HCT116 (cell line): ENCODE measurements around the gene KRTAP4-1. TPM values are rescaled to one million over a fixed set of nuclear protein-coding genes. Genes with fewer than 3 reads are reported as not detected.

Experiments
- ATAC-seq: fragments of 200-7000 bp; cut with Tn5 transposase; 2 replicates; pipeline ENCODE4 v1.9.1; 2020; ENCODE audit warnings: mild to moderate bottlenecking, moderate library complexity
- BruUV-seq: library from RNA; stranded (reverse); fragments of 400-500 nt; replicated peaks from 2 replicates; lab custom pipeline; 2021; lab: Mats Ljungman, UMichigan
- CTCF ChIA-PET: fragments of 300-600 bp; sonication (Branson Sonifier 250); formaldehyde crosslinking; loops from one replicate; lab custom pipeline; 2021; ENCODE audit warnings: antibody characterized with exemption; lab: Charles Lee
- POLR2A ChIA-PET: fragments of 300-600, 350-600 bp; sonication (Branson Sonifier 250); formaldehyde crosslinking; loops from one replicate; lab custom pipeline; 2021; ENCODE audit warnings: antibody characterized with exemption; lab: Charles Lee
- RAD21 ChIA-PET, 2 experiments: fragments of 300-600 bp; sonication (Branson Sonifier 250); formaldehyde crosslinking; loops; one replicate each; lab custom pipeline; 2023; ENCODE audit warnings: low total read pairs in 2 of 2; ENCODE audit not compliant: uncharacterized antibody in 2 of 2, unreplicated experiment in 2 of 2, low non-redundant PET in 1 of 2; lab: Charles Lee
- DNase-seq: peaks from one replicate; pipeline ENCODE4 v3.0.0-alpha.2; 2010; ENCODE audit warnings: low read depth, low spot score
- H2AFZ ChIP-seq: fragments of 200-600 bp; shearing (Covaris generic), sonication (generic); 2 replicates; pipeline ENCODE4 v1.6.1; 2017; ENCODE audit warnings: low read depth, mixed run types, mixed read lengths, antibody characterized with exemption, low read length; ENCODE audit not compliant: poor library complexity, severe bottlenecking
- H3K27ac ChIP-seq: 2 replicates; pipeline ENCODE4 v1.5.1; 2012; ENCODE audit warnings: low read depth, low read length
- H3K27me3 ChIP-seq: fragments of 200-600 bp; sonication (generic); 2 replicates; pipeline ENCODE4 v1.6.1; 2016; ENCODE audit warnings: mixed run types, low read length, mixed read lengths; ENCODE audit not compliant: insufficient read depth
- H3K36me3 ChIP-seq, 2 experiments: fragments of 200-500 bp in 1 of 2; fragments of 200-600 bp in 1 of 2; sonication (Bioruptor generic) in 1 of 2; sonication (generic) in 1 of 2; 2 replicates each; pipeline versions ENCODE4 v1.5.1 to v1.6.1; 2014 to 2016; ENCODE audit warnings: low read length in 2 of 2, inconsistent platforms in 1 of 2, mixed read lengths in 1 of 2, mixed run types in 1 of 2; ENCODE audit not compliant: insufficient read depth in 2 of 2, control insufficient read depth in 1 of 2
- H3K4me1 ChIP-seq, 2 experiments: fragments of 200-600 bp in 1 of 2; sonication (generic) in 1 of 2; 2 replicates each; pipeline versions ENCODE4 v1.5.1 to v1.6.1; 2012 to 2017; ENCODE audit warnings: low read length in 2 of 2, inconsistent platforms in 1 of 2, mild to moderate bottlenecking in 1 of 2, mixed read lengths in 1 of 2, mixed run types in 1 of 2, moderate library complexity in 1 of 2; ENCODE audit not compliant: insufficient read depth in 2 of 2, control insufficient read depth in 1 of 2
- H3K4me2 ChIP-seq: fragments of 200-600 bp; sonication (generic); 2 replicates; pipeline ENCODE4 v1.6.1; 2017; ENCODE audit warnings: mixed run types, low read length, mixed read lengths
- H3K4me3 ChIP-seq, 2 experiments: fragments of 200-600 bp in 1 of 2; sonication (generic) in 1 of 2; replicated peaks in 1 of 2; 2 replicates each; pipeline ENCODE4 v1.5.1; 2011 to 2016; ENCODE audit warnings: low read length in 2 of 2, control low read depth in 1 of 2, low read depth in 1 of 2, mild to moderate bottlenecking in 1 of 2, mixed read lengths in 1 of 2, mixed run types in 1 of 2
- H3K79me2 ChIP-seq: fragments of 200-600 bp; sonication (generic); 2 replicates; pipeline ENCODE4 v1.6.1; 2017; ENCODE audit warnings: mild to moderate bottlenecking, mixed run types, low read length, moderate library complexity, mixed read lengths; ENCODE audit not compliant: insufficient read depth
- H3K9ac ChIP-seq: fragments of 200-600 bp; sonication (generic); 2 replicates; pipeline ENCODE4 v1.6.1; 2016; ENCODE audit warnings: low read length, mixed read lengths
- H3K9me2 ChIP-seq: fragments of 200-600 bp; sonication (generic), shearing (Covaris generic); 2 replicates; pipeline ENCODE4 v1.6.1; 2017; ENCODE audit warnings: mixed run types, mild to moderate bottlenecking, moderate library complexity; ENCODE audit not compliant: insufficient read depth
- H3K9me3 ChIP-seq, 2 experiments: fragments of 200-500 bp in 1 of 2; fragments of 200-600 bp in 1 of 2; sonication (Bioruptor generic) in 1 of 2; sonication (generic) in 1 of 2; 2 replicates each; pipeline ENCODE4 v1.6.1; 2014 to 2017; ENCODE audit warnings: low read length in 2 of 2, mixed read lengths in 2 of 2, inconsistent platforms in 1 of 2, low read depth in 1 of 2, mild to moderate bottlenecking in 1 of 2, mixed run types in 1 of 2, moderate library complexity in 1 of 2; ENCODE audit not compliant: control insufficient read depth in 1 of 2, insufficient read depth in 1 of 2
- H4K20me1 ChIP-seq: fragments of 200-600 bp; sonication (generic), shearing (Covaris generic); 2 replicates; pipeline ENCODE4 v1.6.1; 2017; ENCODE audit warnings: mixed run types, mild to moderate bottlenecking, moderate library complexity; ENCODE audit not compliant: insufficient read depth
- EGR1 ChIP-seq: IDR thresholded peaks from 2 replicates; pipeline ENCODE4 v1.6.1; 2012; ENCODE audit warnings: low read depth
- EZH2phosphoT487 ChIP-seq: fragments of 200-600 bp; IDR thresholded peaks from 2 replicates; pipeline ENCODE4 v1.6.1; 2018; ENCODE audit warnings: antibody characterized with exemption, borderline replicate concordance
- JUND ChIP-seq: IDR thresholded peaks from 2 replicates; pipeline ENCODE4 v1.6.1; 2012
- POLR2A ChIP-seq: IDR thresholded peaks from 2 replicates; pipeline ENCODE4 v1.7.0; 2011; ENCODE audit warnings: borderline replicate concordance; ENCODE audit not compliant: insufficient read depth, insufficient read length; ENCODE audit errors: extremely low read depth
- POLR2AphosphoS5 ChIP-seq: IDR thresholded peaks from 2 replicates; pipeline ENCODE4 v1.6.1; 2011; ENCODE audit warnings: mild to moderate bottlenecking, low read depth, low read length, moderate library complexity
- RAD21 ChIP-seq: IDR thresholded peaks from 2 replicates; pipeline ENCODE4 v1.6.1; 2012; ENCODE audit warnings: low read depth, mild to moderate bottlenecking
- SP1 ChIP-seq: IDR thresholded peaks from 2 replicates; pipeline ENCODE4 v1.6.1; 2012; ENCODE audit warnings: low read depth
- SRF ChIP-seq: IDR thresholded peaks from 2 replicates; pipeline ENCODE4 v1.6.1; 2012; ENCODE audit warnings: low read depth
- ZFX ChIP-seq: fragments of 450-650 bp; IDR thresholded peaks from 2 replicates; pipeline ENCODE4 v1.6.1; 2017
- intact Hi-C: fragments of 100-400 bp; cut with micrococcal nuclease; formaldehyde crosslinking; loops from 2 replicates; pipeline ENCODE4 v1.10.0; 2022
- total RNA-seq: library from RNA; stranded (reverse); gene quantifications from one replicate; pipeline ENCODE4 v1.2.1, GENCODE V29; 2021; ENCODE audit not compliant: unreplicated experiment
- TF ChIP-seq, protein P1 (sequence below): IDR thresholded peaks from 2 replicates; pipeline ENCODE4 v1.6.1; 2011; ENCODE audit warnings: mild to moderate bottlenecking, low read length, moderate library complexity; ENCODE audit not compliant: insufficient replicate concordance; ENCODE audit errors: extremely low read depth
- TF ChIP-seq, protein P2 (sequence below): IDR thresholded peaks from 2 replicates; pipeline ENCODE4 v1.6.1; 2012

Gene KRTAP4-1
- total RNA-seq, 1 experiment from 2014 or later = not detected

DNA sequence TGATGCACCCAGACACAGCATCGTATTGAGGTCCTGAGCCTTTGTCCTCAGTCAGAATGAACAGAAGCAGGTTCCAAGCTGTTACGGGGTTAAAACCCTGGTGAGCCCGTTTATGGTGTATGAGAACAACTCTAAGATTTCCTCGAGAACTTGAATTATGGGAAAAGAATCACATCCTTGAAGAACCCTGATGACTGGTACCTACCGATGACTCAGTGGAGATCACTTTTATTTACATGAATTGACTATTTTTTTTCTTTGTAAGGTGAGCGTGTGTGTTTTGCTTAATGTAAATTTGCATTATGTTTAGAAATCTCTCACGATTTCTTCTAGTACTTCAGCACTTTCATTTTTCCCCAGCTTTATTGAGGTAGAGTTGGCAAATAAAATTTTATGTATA is 20.9 kb downstream of the KRTAP4-1 start:
- Histone ChIP-seq H3K4me3 (no peak overlapping the region), H3K4me2 (no peak overlapping the region), H3K27ac (no peak overlapping the region), H2AFZ (no peak overlapping the region), H3K4me1 (no peaks in the 10 kb centered on the region), H3K36me3 (no peaks in the 10 kb centered on the region), H4K20me1 (no peaks in the 10 kb centered on the region), H3K79me2 (no peaks in the 10 kb centered on the region), H3K9me3 (no peaks in the 10 kb centered on the region; a peak in 1 of 4 replicates), H3K9me2 (no peaks in the 10 kb centered on the region)
- intact Hi-C loops = no loop called here
- ATAC-seq = no peak
- no peak for DNase-seq
- CTCF ChIA-PET = no interaction called here
- RAD21 ChIA-PET = no interaction called here
- TF ChIP-seq, protein P1, sequence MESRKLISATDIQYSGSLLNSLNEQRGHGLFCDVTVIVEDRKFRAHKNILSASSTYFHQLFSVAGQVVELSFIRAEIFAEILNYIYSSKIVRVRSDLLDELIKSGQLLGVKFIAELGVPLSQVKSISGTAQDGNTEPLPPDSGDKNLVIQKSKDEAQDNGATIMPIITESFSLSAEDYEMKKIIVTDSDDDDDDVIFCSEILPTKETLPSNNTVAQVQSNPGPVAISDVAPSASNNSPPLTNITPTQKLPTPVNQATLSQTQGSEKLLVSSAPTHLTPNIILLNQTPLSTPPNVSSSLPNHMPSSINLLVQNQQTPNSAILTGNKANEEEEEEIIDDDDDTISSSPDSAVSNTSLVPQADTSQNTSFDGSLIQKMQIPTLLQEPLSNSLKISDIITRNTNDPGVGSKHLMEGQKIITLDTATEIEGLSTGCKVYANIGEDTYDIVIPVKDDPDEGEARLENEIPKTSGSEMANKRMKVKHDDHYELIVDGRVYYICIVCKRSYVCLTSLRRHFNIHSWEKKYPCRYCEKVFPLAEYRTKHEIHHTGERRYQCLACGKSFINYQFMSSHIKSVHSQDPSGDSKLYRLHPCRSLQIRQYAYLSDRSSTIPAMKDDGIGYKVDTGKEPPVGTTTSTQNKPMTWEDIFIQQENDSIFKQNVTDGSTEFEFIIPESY = no peak
- no peak for TF ChIP-seq ZFX
- TF ChIP-seq EZH2phosphoT487 = no peak
- TF ChIP-seq EGR1 = no peak
- TF ChIP-seq, protein P2, sequence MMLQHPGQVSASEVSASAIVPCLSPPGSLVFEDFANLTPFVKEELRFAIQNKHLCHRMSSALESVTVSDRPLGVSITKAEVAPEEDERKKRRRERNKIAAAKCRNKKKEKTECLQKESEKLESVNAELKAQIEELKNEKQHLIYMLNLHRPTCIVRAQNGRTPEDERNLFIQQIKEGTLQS = no peak
- no peak for TF ChIP-seq SRF
- no peak for TF ChIP-seq POLR2A
- TF ChIP-seq SP1 = no peak
- no peak for TF ChIP-seq POLR2AphosphoS5
- TF ChIP-seq RAD21 = no peak
- TF ChIP-seq JUND = no peak
- TF ChIP-seq, all 23 proteins: peak for 0
- POLR2A ChIA-PET = no interaction called here
- H3K27me3 ChIP-seq = no peaks in the 10 kb centered on the region
- no TSS peak for BruUV-seq
- no peak overlapping the region for H3K9ac ChIP-seq
